C1 segment of cervical spinal cord (tissue), 14 donors: ENCODE data around the gene DOCK7.
"Not testable (repeated sequence)": the region's sequence is repeated elsewhere in the genome, so short reads cannot be mapped to it uniquely, and the experiment has no call there.

Experiments
- DNase-seq, 14 donors: peaks; one replicate each; lab custom pipeline; 2025; lab: John Stamatoyannopoulos, UW

The DOCK7 gene

DNA sequence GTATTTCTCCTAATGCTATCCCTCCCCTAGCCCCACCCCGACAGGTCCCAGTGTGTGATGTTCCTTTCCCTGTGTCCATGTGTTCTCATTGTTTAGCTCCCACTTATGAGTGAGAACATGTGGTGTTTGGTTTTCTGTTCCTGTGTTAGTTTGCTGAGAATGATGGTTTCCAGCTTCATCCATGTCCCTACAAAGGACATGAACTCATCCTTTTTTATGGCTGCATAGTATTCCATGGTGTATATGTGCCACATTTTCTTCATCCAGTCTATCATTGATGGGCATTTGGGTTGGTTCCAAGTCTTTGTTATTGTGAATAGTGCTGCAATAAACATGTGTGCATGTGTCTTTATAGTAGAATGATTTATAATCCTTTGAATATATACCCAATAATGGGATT, 77.6 kb downstream of the DOCK7 start:
- not testable (repeated sequence) for DNase-seq

GRCh38 chr1:62608905-62609304, 79.3 kb downstream of the DOCK7 start:
- no peak for DNase-seq

DNA sequence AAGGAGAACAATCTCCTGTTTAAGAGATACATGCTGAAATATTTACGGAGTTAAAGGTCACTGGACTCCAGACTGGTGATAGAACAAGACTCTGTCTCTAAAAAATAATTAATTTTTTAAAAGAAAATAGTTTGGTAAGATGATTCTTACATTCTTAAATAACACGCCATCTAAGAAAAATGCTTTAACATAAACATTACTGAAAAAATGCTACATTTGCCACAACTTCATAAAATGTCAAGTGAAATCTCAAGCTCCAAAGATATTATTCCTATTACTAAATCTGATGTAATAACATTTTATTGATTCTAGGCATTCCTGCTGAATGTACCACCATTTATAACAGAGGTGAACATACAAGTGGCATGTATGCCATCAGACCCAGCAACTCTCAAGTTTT, 86.7 kb downstream of the DOCK7 start:
- no peak for DNase-seq

DNA sequence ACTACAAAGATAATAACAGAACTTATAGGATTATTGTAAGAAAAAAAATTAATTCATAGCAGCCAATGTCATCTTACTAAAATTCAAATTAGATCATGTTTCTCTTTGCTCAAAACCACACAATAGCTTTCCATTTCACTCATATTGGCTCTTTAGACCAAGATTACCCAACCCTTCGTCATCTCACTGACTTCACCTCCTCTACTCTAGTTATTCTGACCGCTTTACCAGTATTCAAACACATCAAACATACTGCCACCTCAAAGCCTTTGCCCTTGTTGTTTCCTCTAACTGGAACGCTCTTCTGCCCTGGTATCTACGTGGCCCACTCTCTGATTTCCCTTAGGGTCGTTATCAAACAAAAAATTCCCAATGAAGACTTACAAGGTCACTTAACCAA, 89.1 kb downstream of the DOCK7 start:
- DNase-seq, result no peak

- no peak for DNase-seq
Measured at GRCh38 chr1:62597281-62597680, 90.9 kb downstream of the DOCK7 start, which contains the start of gene ANGPTL3. ANGPTL3 (plus strand) TSS chr1:62597520; CDS start chr1:62597567, 47 bp downstream.

- DNase-seq, result no peak
Measured at GRCh38 chr1:62595647-62596046, 92.5 kb downstream of the DOCK7 start.

DNA sequence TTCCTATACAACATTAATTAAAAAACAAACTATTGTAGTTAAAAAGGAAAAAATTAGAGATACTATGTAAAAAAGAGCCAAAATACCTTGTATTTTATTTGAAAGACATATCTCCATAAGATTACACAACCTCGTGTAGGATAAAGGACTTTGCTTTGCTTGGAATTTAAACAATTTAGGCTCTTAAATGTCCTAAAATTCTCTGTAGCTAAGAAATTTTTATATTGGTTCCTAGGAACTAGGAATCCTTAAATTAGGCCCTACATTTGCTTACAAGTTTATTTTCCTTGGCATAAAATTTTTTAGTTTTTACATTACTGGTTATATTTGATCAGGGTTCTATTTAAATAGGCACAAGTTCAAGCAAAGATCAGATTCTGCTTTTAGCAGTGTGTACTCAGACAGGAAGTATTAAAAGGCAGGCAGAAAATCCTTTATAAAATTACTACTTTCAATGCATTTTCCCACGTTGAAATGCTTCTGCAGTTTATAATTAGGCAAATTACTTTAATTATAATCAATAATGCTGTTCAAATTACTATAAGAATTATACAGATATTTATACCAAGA, 94.3 kb downstream of the DOCK7 start:
- DNase-seq, result no peak

DNA sequence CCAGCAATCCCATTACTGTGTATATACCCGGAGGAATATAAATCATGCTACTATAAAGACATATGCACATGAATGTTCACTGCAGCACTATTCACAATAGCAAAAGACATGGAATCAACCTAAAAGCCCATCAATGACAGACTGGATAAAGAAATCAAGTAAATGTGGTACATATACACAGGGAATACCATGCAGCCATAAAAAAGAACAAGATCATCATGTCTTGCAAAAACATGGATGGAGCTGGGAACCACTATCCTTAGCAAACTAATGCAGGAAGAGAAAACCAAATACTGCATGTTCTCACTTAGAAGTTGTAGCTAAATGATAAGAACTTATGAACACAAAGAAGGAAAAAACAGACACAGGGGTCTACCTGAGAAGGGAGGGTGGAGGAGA, 97.2 kb downstream of the DOCK7 start:
- no peak for DNase-seq

GRCh38 chr1:62590255-62590969, 97.8 kb downstream of the DOCK7 start:
- DNase-seq, result no peak

DNA sequence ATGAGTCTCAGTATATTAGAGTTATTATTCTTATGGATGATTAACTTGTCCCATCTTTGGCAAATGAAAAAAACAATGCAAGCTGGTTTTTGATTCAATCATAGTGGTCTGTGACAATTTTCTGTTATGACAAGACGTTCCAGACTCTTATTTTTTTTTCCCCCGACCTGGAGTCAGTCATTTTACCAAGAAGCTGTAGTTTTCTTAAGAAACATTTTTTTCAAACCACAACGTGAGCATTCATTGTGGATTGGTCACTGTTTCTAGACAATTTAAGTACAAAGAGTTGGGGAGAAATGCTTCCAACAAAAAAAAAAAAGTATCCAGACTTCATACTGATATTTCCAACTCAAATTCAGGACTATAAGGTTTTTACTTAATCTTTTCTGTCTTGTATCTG, 98.9 kb downstream of the DOCK7 start:
- DNase-seq, result no peak

DNA sequence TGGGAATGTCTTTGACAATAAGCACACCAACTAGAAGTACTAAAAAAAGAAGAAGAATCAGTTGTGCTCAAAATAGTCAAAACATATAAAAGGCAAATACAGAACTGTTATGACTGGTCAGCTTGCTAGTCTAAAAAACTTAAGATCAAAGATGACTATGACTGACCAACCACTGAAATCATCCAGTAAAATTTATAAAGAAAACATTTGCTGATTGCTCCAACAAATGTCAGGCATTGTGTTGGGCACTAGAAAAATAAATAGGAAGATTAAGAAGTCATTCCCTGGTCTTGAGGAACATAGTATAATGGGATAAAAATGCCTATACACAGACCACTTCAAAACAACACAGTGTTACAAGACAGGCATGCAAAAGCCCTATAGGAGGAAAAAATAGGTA, 100.2 kb downstream of the DOCK7 start:
- no peak for DNase-seq

DNA sequence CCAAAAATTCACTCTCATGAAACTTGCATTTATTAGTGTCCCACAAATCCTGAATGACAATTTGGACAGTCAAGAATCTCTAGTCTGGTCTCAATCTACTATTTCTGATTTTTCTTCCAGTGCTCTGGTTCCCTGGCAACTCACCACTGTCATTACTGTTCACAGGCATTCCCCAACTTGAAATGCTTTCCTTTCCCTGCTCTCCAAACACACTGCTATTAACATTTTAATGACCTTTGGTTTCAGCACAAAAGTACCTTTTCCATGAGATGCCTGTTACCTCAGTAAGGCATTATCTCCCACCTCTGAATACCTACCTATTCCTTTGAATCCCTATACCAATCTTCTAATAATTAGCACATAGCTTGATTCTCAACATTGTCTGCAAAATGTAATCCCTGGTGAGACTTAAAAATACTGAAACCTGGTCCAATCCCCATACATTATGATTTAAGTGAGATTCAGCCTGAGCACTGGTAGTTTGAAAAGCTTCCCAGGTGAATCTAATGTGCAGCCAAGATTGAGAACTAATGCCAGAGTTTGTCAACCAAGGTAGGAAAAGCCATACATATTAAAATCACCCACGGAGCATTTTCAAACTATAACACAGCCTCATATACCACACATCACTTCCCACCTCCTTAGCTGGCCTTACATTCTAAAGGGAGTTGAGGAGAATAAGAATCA, 102.6 kb downstream of the DOCK7 start:
- no peak for DNase-seq

- DNase-seq, result no peak
Measured at GRCh38 chr1:62573675-62574074, 114.5 kb downstream of the DOCK7 start.

GRCh38 chr1:62572476-62572875, 115.7 kb downstream of the DOCK7 start:
- no peak for DNase-seq

GRCh38 chr1:62571517-62571916, 116.7 kb downstream of the DOCK7 start:
- not testable (repeated sequence) for DNase-seq

DNA sequence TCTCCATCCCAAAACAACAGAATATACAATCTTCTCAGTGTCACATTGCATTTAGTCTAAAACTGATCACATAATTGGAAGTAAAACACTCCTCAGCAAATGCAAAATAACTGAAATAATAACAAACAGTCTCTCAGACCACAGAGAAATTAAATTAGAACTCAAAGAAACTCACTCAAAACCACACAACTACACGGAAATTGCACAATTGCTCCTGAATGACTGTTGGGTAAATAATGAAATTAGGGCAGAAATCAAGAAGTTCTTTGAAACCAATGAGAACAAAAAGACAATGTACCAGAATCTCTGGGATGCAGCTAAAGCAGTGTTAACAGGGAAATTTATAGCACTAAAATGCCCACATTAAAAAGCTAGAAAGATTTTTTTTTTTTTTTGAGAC, 120.3 kb downstream of the DOCK7 start:
- DNase-seq, result not testable (repeated sequence)

DNA sequence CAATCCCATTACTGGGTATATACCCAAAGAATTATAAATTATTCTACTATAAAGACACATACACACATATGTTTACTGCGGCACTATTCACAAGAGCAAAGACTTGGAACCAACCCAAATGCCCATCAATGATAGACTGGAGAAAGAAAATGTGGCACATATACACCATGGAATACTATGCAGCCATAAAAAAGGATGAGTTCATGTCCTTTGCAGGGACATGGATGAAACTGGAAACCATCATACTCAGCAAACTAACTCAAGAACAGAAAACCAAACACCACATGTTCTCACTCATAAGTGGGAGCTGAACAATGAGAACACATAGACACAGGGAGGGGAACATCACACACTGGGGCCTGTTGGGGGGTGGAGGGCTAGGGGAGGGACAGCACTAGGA, 121.0 kb downstream of the DOCK7 start:
- not testable (repeated sequence) for DNase-seq

GRCh38 chr1:62561306-62561705, 126.9 kb downstream of the DOCK7 start:
- no peak for DNase-seq

DNA sequence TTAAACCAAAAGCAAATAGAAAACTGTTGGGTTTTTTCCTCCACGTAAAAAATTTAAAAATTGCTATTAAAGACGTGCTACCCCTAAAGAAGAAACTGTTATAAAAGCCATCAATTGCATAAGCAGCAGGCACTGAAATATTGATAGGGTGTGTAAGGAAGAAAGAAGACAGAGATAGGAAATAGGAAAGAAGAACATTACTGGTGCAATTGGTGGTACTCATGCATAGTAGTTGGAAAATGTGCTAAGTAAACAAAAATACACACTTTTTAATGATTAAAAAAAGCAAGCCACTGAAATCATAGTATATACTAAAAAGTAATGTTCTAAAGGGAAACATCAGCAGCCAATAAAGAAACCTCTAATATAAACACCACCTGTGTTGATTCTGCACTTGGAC, 143.6 kb downstream of the DOCK7 start:
- DNase-seq, result no peak

- no peak for DNase-seq
Measured at GRCh38 chr1:62541048-62541447, 147.1 kb downstream of the DOCK7 start.

DNA sequence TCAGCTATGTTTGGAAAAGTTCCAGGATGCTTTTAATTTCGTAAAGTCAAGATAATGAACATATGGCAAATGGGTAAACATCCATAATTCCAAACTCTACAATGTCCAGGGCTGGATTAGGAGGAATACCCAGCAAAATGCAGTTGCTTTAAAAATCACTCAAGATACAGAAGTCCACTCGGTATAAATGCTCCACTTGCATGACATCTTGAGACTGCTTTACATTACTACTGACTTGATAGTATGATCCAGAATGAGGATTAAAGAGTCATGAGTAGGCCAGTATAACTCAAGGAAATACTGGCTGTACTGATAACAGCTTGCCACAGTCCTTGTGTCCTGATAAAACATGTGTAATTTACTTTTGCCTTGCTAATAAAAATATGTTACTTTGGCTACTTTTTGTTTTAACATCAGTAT, 149.1 kb downstream of the DOCK7 start:
- DNase-seq, result no peak

DNA sequence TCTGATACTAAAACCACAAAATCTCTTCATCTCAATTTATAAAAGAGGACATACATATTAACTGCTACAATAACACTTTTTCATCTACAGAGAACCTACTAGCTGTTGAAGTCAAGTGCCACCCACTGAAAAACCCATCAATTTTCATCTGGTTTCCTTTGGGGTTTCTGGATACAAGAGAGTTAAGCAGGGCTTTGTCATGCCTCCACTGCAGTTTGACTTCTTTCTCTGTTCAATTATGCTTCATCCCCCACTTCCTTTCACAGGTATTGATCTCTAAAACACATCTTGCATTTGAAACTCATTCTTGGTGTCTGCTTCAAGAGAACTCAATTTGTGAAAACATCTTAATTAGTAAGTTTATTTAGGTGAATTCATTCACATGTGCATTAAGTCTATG, 151.3 kb downstream of the DOCK7 start:
- DNase-seq, result no peak
